ENCODE data around the gene TEX22. TPM values are rescaled to one million over a fixed set of nuclear protein-coding genes. Genes with fewer than 3 reads are reported as not detected.
A peak's percentile ranks its signal among the peaks of the same experiment; 100 is the strongest.

Gene TEX22
- total RNA-seq, 1 experiment from 2014 or later: 0.87 TPM

DNA sequence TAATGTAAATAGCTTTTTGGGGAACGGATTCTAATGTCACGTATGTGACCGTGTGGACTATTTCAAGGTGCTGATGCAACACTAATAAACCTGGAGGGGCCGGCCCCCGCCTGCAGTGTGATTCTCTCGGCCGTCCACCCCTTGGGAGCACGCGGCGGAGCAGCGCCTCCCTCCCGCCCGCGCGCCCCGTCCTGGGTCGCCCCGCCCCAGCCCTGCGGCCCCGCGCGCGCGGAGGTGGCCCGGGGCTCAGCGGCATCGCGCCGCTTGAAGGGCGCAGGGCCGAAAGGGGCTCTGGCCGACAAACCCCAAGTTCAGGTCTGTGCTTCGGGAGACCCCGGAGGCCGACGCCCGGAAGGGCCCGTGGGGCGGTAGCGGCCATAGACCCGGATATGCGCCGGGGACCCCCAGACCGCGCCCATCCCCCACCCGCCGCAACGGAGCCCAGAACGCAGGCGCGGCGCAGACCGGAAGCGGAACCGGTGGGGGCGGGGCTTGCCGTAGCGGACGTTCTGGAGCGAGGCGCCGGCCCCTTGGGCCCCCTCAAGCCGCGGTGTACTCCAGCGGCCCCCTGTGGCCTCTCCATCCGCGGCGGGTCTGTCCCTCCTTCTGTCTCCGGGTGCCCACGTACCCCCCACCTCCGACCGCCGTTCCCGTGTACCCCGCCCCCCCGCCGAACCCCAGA is at the start of gene TEX22 (continued):
- TF ChIP-seq ZNF317 (CRISPR knock-in tag; IDR thresholded peaks at IDR 0.05; ENCODE audit: borderline replicate concordance, low read depth): peak; percentile 51; the same call in 1 of the 2 replicates
- 0 out of 2 replicates have a peak, but pooled peaks have one; percentile 23 for TF ChIP-seq NFYB (CRISPR knock-in tag; conservative IDR thresholded peaks at IDR 0.05; ENCODE audit: low read depth)
- TF ChIP-seq ZNF219 (CRISPR knock-in tag; IDR thresholded peaks at IDR 0.05; ENCODE audit: borderline replicate concordance): peak; percentile 73; the same call in 1 of the 2 replicates
- TF ChIP-seq, protein P1, sequence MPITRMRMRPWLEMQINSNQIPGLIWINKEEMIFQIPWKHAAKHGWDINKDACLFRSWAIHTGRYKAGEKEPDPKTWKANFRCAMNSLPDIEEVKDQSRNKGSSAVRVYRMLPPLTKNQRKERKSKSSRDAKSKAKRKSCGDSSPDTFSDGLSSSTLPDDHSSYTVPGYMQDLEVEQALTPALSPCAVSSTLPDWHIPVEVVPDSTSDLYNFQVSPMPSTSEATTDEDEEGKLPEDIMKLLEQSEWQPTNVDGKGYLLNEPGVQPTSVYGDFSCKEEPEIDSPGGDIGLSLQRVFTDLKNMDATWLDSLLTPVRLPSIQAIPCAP (CRISPR knock-in tag; IDR thresholded peaks at IDR 0.05): peak; percentile 66; the same call in 1 of the 2 replicates
- TF ChIP-seq ATF1 (CRISPR knock-in tag; IDR thresholded peaks at IDR 0.05): 0 out of 2 replicates have a peak, but pooled peaks have one; percentile 15
- peak; percentile 77; the same call in 1 of the 2 replicates for TF ChIP-seq TEAD4 (CRISPR knock-in tag; IDR thresholded peaks at IDR 0.05)
- peak; percentile 51 for TF ChIP-seq JUN (CRISPR knock-in tag; IDR thresholded peaks at IDR 0.05)
- TF ChIP-seq, protein P2, sequence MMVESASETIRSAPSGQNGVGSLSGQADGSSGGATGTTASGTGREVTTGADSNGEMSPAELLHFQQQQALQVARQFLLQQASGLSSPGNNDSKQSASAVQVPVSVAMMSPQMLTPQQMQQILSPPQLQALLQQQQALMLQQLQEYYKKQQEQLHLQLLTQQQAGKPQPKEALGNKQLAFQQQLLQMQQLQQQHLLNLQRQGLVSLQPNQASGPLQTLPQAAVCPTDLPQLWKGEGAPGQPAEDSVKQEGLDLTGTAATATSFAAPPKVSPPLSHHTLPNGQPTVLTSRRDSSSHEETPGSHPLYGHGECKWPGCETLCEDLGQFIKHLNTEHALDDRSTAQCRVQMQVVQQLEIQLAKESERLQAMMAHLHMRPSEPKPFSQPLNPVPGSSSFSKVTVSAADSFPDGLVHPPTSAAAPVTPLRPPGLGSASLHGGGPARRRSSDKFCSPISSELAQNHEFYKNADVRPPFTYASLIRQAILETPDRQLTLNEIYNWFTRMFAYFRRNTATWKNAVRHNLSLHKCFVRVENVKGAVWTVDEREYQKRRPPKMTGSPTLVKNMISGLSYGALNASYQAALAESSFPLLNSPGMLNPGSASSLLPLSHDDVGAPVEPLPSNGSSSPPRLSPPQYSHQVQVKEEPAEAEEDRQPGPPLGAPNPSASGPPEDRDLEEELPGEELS (CRISPR knock-in tag; IDR thresholded peaks at IDR 0.05): peak; percentile 76; the same call in 1 of the 2 replicates
- TF ChIP-seq, protein P3, sequence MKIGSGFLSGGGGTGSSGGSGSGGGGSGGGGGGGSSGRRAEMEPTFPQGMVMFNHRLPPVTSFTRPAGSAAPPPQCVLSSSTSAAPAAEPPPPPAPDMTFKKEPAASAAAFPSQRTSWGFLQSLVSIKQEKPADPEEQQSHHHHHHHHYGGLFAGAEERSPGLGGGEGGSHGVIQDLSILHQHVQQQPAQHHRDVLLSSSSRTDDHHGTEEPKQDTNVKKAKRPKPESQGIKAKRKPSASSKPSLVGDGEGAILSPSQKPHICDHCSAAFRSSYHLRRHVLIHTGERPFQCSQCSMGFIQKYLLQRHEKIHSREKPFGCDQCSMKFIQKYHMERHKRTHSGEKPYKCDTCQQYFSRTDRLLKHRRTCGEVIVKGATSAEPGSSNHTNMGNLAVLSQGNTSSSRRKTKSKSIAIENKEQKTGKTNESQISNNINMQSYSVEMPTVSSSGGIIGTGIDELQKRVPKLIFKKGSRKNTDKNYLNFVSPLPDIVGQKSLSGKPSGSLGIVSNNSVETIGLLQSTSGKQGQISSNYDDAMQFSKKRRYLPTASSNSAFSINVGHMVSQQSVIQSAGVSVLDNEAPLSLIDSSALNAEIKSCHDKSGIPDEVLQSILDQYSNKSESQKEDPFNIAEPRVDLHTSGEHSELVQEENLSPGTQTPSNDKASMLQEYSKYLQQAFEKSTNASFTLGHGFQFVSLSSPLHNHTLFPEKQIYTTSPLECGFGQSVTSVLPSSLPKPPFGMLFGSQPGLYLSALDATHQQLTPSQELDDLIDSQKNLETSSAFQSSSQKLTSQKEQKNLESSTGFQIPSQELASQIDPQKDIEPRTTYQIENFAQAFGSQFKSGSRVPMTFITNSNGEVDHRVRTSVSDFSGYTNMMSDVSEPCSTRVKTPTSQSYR (CRISPR knock-in tag; IDR thresholded peaks at IDR 0.05): peak; percentile 93
- TF ChIP-seq, protein P4, sequence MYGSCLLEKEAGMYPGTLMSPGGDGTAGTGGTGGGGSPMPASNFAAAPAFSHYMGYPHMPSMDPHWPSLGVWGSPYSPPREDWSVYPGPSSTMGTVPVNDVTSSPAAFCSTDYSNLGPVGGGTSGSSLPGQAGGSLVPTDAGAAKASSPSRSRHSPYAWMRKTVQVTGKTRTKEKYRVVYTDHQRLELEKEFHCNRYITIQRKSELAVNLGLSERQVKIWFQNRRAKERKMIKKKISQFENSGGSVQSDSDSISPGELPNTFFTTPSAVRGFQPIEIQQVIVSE (CRISPR knock-in tag; IDR thresholded peaks at IDR 0.05; ENCODE audit: borderline replicate concordance): no peak
- peak; percentile 67 for TF ChIP-seq TCF7 (CRISPR knock-in tag; IDR thresholded peaks at IDR 0.05; ENCODE audit: low read depth)
- peak; percentile 88 for TF ChIP-seq ELF4 (CRISPR knock-in tag; IDR thresholded peaks at IDR 0.05; ENCODE audit: low read depth)
- TF ChIP-seq, protein P5, sequence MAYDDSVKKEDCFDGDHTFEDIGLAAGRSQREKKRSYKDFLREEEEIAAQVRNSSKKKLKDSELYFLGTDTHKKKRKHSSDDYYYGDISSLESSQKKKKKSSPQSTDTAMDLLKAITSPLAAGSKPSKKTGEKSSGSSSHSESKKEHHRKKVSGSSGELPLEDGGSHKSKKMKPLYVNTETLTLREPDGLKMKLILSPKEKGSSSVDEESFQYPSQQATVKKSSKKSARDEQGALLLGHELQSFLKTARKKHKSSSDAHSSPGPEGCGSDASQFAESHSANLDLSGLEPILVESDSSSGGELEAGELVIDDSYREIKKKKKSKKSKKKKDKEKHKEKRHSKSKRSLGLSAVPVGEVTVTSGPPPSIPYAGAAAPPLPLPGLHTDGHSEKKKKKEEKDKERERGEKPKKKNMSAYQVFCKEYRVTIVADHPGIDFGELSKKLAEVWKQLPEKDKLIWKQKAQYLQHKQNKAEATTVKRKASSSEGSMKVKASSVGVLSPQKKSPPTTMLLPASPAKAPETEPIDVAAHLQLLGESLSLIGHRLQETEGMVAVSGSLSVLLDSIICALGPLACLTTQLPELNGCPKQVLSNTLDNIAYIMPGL (CRISPR knock-in tag; IDR thresholded peaks at IDR 0.05): peak; percentile 54; the same call in 1 of the 2 replicates
- peak; percentile 76 for TF ChIP-seq ETV6 (CRISPR knock-in tag; IDR thresholded peaks at IDR 0.05)
- TF ChIP-seq FOXK1 (CRISPR knock-in tag; IDR thresholded peaks at IDR 0.05): 0 out of 2 replicates have a peak, but pooled peaks have one; percentile 58
- TF ChIP-seq, protein P6, sequence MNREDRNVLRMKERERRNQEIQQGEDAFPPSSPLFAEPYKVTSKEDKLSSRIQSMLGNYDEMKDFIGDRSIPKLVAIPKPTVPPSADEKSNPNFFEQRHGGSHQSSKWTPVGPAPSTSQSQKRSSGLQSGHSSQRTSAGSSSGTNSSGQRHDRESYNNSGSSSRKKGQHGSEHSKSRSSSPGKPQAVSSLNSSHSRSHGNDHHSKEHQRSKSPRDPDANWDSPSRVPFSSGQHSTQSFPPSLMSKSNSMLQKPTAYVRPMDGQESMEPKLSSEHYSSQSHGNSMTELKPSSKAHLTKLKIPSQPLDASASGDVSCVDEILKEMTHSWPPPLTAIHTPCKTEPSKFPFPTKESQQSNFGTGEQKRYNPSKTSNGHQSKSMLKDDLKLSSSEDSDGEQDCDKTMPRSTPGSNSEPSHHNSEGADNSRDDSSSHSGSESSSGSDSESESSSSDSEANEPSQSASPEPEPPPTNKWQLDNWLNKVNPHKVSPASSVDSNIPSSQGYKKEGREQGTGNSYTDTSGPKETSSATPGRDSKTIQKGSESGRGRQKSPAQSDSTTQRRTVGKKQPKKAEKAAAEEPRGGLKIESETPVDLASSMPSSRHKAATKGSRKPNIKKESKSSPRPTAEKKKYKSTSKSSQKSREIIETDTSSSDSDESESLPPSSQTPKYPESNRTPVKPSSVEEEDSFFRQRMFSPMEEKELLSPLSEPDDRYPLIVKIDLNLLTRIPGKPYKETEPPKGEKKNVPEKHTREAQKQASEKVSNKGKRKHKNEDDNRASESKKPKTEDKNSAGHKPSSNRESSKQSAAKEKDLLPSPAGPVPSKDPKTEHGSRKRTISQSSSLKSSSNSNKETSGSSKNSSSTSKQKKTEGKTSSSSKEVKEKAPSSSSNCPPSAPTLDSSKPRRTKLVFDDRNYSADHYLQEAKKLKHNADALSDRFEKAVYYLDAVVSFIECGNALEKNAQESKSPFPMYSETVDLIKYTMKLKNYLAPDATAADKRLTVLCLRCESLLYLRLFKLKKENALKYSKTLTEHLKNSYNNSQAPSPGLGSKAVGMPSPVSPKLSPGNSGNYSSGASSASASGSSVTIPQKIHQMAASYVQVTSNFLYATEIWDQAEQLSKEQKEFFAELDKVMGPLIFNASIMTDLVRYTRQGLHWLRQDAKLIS (CRISPR knock-in tag; IDR thresholded peaks at IDR 0.05; ENCODE audit: borderline replicate concordance): no peak
- TF ChIP-seq TP53 (CRISPR knock-in tag; IDR thresholded peaks at IDR 0.05): peak; percentile 77
- peak; percentile 51; the same call in 1 of the 2 replicates for TF ChIP-seq GABPB1 (CRISPR knock-in tag; IDR thresholded peaks at IDR 0.05)
- no peak for TF ChIP-seq GTF2I (CRISPR knock-in tag; conservative IDR thresholded peaks at IDR 0.05)
- TF ChIP-seq, protein P7, sequence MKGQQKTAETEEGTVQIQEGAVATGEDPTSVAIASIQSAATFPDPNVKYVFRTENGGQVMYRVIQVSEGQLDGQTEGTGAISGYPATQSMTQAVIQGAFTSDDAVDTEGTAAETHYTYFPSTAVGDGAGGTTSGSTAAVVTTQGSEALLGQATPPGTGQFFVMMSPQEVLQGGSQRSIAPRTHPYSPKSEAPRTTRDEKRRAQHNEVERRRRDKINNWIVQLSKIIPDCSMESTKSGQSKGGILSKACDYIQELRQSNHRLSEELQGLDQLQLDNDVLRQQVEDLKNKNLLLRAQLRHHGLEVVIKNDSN (CRISPR knock-in tag; IDR thresholded peaks at IDR 0.05): no peak
- TF ChIP-seq CREM (CRISPR knock-in tag; IDR thresholded peaks at IDR 0.05): 0 out of 2 replicates have a peak, but pooled peaks have one; percentile 26
- TF ChIP-seq, protein P8, sequence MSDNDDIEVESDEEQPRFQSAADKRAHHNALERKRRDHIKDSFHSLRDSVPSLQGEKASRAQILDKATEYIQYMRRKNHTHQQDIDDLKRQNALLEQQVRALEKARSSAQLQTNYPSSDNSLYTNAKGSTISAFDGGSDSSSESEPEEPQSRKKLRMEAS (CRISPR knock-in tag; IDR thresholded peaks at IDR 0.05): peak; percentile 79
- TF ChIP-seq, protein P9, sequence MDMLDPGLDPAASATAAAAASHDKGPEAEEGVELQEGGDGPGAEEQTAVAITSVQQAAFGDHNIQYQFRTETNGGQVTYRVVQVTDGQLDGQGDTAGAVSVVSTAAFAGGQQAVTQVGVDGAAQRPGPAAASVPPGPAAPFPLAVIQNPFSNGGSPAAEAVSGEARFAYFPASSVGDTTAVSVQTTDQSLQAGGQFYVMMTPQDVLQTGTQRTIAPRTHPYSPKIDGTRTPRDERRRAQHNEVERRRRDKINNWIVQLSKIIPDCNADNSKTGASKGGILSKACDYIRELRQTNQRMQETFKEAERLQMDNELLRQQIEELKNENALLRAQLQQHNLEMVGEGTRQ (CRISPR knock-in tag; IDR thresholded peaks at IDR 0.05): 0 out of 2 replicates have a peak, but pooled peaks have one; percentile 19

All from WTC11 (cell line).